WERI-Rb-1 (cell line): ENCODE measurements around the gene COL3A1.

Experiments used
- DNase-seq: peaks from one replicate; pipeline ENCODE4 v3.0.0-alpha.2; 2020
- H3K27ac ChIP-seq: fragments of 250-450 bp; sonication (Bioruptor Pico); 2 replicates; pipeline ENCODE4 v1.5.1; 2020; ENCODE audit warnings: mild to moderate bottlenecking, moderate library complexity
- H3K27me3 ChIP-seq: fragments of 250-450 bp; sonication (Bioruptor Pico); 2 replicates; pipeline ENCODE4 v1.5.1; 2021; ENCODE audit warnings: mild to moderate bottlenecking, low read depth, moderate library complexity; ENCODE audit not compliant: insufficient read depth, severe bottlenecking
- H3K36me3 ChIP-seq: fragments of 250-450 bp; sonication (Bioruptor Pico); 2 replicates; pipeline ENCODE4 v1.5.1; 2020; ENCODE audit warnings: mild to moderate bottlenecking, moderate library complexity
- H3K4me3 ChIP-seq: 2 replicates; pipeline ENCODE4 v1.5.1; 2011; ENCODE audit warnings: low read depth, mild to moderate bottlenecking, control low read depth, low read length
- H3K9me3 ChIP-seq: fragments of 250-450 bp; sonication (Bioruptor Pico); 2 replicates; pipeline ENCODE4 v1.5.1; 2021; ENCODE audit warnings: mild to moderate bottlenecking, moderate library complexity; ENCODE audit not compliant: severe bottlenecking
- TF ChIP-seq, protein P1 (sequence below): IDR thresholded peaks from 2 replicates; pipeline ENCODE4 v1.5.1; 2011; ENCODE audit warnings: low read depth, mild to moderate bottlenecking, control low read depth, inconsistent platforms, low read length

COL3A1 gene

DNA sequence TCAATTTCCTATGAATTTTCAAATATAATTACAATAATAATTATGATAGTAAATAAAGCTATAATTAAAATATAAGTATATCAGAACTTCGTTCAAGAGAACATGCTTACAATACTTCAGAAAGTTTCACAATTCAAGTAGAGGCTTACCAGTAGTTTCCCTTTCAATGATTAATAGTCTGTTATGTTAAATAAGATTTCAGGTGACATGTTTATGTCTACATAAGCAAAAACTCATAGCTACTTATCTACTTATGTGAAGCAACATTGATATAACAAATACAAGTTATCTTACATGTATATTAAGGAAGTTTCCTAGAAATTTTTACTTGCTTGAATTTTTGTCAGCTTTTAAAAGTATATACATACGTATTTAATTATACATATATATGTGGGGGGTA is 4.5 kb upstream of the COL3A1 start:
- DNase-seq: no peak
- H3K27ac ChIP-seq: no peak overlapping the region
- no peaks in the 10 kb centered on the region for H3K36me3 ChIP-seq
- H3K9me3 ChIP-seq: no peaks in the 10 kb centered on the region
- H3K27me3 ChIP-seq: no peaks in the 10 kb centered on the region
- H3K4me3 ChIP-seq: no peak overlapping the region
- TF ChIP-seq, protein P1, sequence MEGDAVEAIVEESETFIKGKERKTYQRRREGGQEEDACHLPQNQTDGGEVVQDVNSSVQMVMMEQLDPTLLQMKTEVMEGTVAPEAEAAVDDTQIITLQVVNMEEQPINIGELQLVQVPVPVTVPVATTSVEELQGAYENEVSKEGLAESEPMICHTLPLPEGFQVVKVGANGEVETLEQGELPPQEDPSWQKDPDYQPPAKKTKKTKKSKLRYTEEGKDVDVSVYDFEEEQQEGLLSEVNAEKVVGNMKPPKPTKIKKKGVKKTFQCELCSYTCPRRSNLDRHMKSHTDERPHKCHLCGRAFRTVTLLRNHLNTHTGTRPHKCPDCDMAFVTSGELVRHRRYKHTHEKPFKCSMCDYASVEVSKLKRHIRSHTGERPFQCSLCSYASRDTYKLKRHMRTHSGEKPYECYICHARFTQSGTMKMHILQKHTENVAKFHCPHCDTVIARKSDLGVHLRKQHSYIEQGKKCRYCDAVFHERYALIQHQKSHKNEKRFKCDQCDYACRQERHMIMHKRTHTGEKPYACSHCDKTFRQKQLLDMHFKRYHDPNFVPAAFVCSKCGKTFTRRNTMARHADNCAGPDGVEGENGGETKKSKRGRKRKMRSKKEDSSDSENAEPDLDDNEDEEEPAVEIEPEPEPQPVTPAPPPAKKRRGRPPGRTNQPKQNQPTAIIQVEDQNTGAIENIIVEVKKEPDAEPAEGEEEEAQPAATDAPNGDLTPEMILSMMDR: no peak

DNA sequence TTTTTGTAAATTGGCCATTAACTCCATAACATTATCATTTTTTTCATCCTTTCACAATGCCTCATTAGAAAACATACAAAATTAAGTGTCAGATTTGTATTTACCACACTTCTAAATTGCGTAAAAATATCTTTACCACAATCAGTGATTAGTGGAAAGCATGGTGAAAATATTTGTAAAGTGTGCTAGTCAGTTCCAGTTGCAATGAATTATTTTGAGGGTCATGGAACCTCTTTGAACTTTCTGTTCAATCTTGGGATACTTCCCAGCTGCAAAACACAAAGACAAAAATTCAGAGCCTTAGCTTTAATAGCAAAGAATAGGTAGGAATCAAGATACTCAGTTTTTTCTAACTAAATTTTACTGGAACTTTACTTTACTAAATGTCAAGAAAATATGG is 4.0 kb upstream of the COL3A1 start:
- Histone ChIP-seq H3K4me3 (no peak overlapping the region), H3K36me3 (no peaks in the 10 kb centered on the region), H3K9me3 (no peaks in the 10 kb centered on the region), H3K27me3 (no peaks in the 10 kb centered on the region), H3K27ac (no peak overlapping the region)
- TF ChIP-seq, protein P1: no peak
- no peak for DNase-seq

DNA sequence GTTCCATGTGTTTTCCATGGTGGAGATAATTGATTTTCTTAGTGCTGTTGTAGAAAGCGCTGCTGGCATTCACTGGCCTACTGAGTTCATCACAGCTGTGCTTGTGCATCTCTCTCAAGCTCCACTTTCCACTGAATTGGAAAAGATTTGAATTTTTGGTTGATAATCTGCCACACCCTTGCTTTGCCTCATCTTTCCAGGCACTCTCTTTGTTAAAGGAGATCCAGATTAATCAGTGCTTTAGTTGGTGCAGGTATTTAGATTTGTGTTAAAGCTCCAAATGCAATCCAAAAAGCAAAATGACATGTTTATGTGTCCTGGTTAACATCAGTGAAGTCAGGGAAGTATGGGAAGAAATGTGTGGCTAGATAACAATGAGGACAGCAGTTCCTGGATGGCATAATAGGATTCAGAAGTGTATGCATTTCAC is 2.7 kb upstream of the COL3A1 start:
- Histone ChIP-seq H3K4me3 (no peak overlapping the region), H3K27me3 (no peaks in the 10 kb centered on the region), H3K36me3 (no peaks in the 10 kb centered on the region), H3K27ac (no peak overlapping the region), H3K9me3 (no peaks in the 10 kb centered on the region)
- DNase-seq: no peak
- TF ChIP-seq, protein P1: no peak

DNA sequence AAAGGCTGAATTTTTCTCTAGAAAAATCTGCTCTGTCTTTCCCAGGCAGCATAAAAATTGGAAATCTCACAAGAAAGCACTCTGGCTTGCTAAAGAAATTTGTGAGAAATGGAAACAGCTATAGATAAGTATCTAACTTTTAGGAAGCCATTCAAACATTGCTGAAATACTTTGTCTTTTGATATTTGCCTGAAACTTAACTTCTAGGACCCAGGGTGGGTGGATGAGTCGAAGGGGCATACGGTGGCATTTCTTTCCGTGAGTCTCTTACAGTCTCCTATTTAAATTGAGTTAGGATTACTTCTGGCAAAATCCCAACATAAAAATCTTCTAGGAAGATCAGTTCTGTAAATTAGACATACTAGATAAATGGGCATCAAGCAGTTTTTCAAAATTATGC is 532 bp upstream of the COL3A1 start:
- Histone ChIP-seq H3K27me3 (no peaks in the 10 kb centered on the region), H3K36me3 (no peaks in the 10 kb centered on the region), H3K9me3 (no peaks in the 10 kb centered on the region), H3K4me3 (no peak overlapping the region), H3K27ac (no peak overlapping the region)
- TF ChIP-seq, protein P1: no peak
- DNase-seq: no peak

DNA sequence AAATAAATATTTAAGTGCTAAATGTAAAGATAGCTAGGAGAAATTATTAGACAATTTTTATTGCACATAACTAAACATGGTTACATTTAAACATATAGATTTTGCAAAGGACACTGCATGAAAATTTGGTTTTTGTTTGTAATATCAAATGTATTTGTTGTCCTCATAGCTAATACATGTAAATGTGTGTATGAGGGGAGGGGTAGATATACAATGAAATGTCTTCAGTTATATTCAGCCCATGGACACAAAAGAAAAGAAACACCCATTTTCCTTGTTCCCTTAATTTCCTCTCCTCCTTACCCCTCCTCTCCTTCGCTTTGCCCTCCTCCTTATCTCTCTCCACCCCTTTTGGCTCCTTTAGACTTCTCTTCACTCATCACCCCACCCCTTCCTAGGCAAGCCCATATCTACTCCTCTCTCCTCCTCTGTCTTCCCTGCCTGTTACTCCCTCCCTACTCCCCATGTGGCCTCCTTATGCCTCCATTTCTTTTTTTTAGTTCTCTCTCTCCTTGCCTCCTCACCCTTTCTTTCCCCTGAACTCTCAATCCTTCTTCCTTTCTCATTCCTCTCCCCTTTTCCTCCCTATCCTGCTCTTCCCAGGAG is 1.4 kb downstream of the COL3A1 start:
- Histone ChIP-seq H3K27ac (no peak overlapping the region), H3K4me3 (no peak overlapping the region), H3K27me3 (no peaks in the 10 kb centered on the region), H3K9me3 (no peaks in the 10 kb centered on the region), H3K36me3 (no peaks in the 10 kb centered on the region)
- no peak for DNase-seq
- TF ChIP-seq, protein P1: no peak
